Natural killer cell treated with Interleukin-12 subunit alpha and Interleukin-12 subunit beta and Interleukin-15 and Interleukin-18, amount 100 ng/mL, for 72 hours (primary cell): Measurements from ENCODE around the gene DTL. TPM values are rescaled to one million over a fixed set of nuclear protein-coding genes. Genes with fewer than 3 reads are reported as not detected.

ENCODE experiments used
- ATAC-seq, 2 donors: fragments of 150-1000 bp; cut with Tn5 transposase in 1 of 2; sonication (Bioruptor Pico), chemical (Tn5 transposase) in 1 of 2; 2 replicates each; pipeline ENCODE4 v1.10.0; 2021
- DNase-seq: peaks from one replicate; pipeline ENCODE4 v3.0.0; 2022; ENCODE audit warnings: low spot score
- H3K27ac Mint-ChIP-seq, 2 donors: 1 replicate in 1 of 2; 2 replicates in 1 of 2; pipeline ENCODE4 v1.8.0; 2022; ENCODE audit warnings: mixed read lengths in 2 of 2, mild to moderate bottlenecking in 1 of 2, moderate library complexity in 1 of 2
- H3K27me3 Mint-ChIP-seq, 2 donors: 1 replicate in 1 of 2; 2 replicates in 1 of 2; pipeline ENCODE4 v1.8.0; 2022; ENCODE audit warnings: mixed read lengths in 2 of 2
- H3K36me3 Mint-ChIP-seq: one replicate; pipeline ENCODE4 v1.8.0; 2022; ENCODE audit warnings: mixed read lengths
- H3K4me1 Mint-ChIP-seq, 2 donors: 1 replicate in 1 of 2; 2 replicates in 1 of 2; pipeline ENCODE4 v1.8.0; 2022; ENCODE audit warnings: low read depth in 2 of 2, mixed read lengths in 2 of 2, mild to moderate bottlenecking in 1 of 2
- H3K4me3 Mint-ChIP-seq: one replicate; pipeline ENCODE4 v1.8.0; 2022; ENCODE audit warnings: mixed read lengths
- H3K9me3 Mint-ChIP-seq: 2 replicates; pipeline ENCODE4 v1.8.0; 2022; ENCODE audit warnings: mixed read lengths
- total RNA-seq, 2 donors: library from RNA; stranded (reverse); gene quantifications; one replicate each; pipeline ENCODE4 v1.2.3, GENCODE V29; 2022

Gene DTL
- total RNA-seq, 2 donors from 2014 or later, result 43.2 to 90.3 TPM

DNA sequence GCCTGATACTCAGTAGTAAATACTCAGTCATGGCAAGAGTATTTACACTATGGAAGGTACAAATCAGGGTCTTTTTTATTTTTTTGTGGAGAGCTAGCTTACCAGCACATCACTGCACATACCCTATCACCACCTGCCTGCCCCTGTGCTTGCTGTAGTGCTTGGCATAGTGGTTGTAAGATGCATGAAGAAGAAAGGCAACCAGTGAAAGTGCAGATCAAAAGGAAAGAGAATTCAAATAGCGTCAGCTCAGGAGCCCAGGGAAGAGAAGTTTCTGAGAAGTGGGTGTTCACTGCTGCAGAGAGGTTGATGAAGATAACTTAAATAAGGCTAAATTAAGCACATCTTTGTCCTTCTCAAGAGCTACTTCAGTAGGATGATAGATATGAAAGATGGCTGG, 76.0 kb downstream of the DTL start:
- Mint-ChIP-seq H3K27me3 (no peaks in the 10 kb centered on the region), H3K27ac (no peak overlapping the region), H3K4me3 (no peak overlapping the region), H3K4me1 (no peaks in the 10 kb centered on the region), H3K36me3 (no peaks in the 10 kb centered on the region), H3K9me3 (no peaks in the 10 kb centered on the region)
- DNase-seq, result no peak
- ATAC-seq, result no peak

DNA sequence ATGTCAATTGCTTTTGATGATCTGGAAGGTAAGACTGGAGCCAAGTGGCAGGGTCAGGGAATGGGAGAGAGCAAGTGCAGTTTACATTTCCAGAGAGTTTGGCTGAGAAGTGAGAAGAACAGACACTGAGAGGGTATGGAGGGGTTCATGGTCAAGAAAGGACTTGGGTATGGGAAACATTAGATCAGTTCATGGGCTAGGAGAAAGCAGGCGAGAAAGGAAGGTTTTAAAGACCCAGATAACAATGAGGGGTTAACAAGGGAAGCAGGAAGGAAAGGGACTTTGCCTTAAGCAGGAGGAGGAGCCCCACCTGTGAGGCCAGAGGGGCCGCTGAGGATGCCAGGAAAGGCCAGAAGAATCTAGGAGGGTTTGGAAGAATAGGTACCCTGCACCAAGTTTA, 78.2 kb downstream of the DTL start:
- H3K27me3 Mint-ChIP-seq, result no peaks in the 10 kb centered on the region
- no peak for DNase-seq
- no peaks in the 10 kb centered on the region for H3K36me3 Mint-ChIP-seq
- peaks cover 4 to 5% of the 10 kb centered on the region in 2 donors for H3K4me1 Mint-ChIP-seq
- ATAC-seq, result no peak
- H3K4me3 Mint-ChIP-seq, result no peak overlapping the region
- no peak overlapping the region for H3K27ac Mint-ChIP-seq
- H3K9me3 Mint-ChIP-seq, result no peaks in the 10 kb centered on the region

DNA sequence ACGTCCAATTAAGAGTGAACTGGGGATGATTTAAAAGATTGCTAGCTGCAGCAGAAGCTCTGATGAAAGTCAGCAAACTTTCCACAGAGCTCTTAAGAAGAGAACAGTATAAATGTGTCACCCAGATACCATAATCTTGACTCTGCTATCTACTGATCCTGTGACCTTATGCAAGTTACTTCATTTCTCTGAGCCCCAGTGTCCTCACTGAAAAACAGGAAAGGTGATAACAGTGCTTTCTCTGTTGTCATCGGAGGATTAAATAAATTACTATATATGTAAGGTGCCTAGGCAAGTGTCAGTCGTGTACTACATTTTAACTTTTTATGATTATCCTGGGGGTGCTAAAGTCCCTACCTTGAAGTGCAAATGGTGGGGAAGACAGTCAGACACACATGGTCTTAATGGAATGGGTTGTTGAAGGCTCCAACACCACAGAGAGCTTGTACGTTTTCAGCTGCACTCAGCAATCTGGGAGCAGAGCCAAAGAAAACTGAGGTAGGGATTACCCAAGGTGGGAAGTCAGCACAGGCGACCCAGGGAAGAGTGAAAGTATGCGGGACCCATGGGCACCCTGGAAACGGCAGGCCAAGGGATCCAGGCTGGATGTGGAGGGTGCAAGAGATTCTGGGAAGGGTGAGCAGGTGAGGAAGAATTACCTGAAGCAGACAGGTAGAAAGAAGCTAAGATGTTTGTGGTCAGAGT, 82.8 kb downstream of the DTL start:
- Mint-ChIP-seq H3K4me1 (peaks cover 8 to 10% of the 10 kb centered on the region in 2 donors), H3K27me3 (no peaks in the 10 kb centered on the region), H3K36me3 (no peaks in the 10 kb centered on the region), H3K9me3 (no peaks in the 10 kb centered on the region), H3K4me3 (no peak overlapping the region), H3K27ac (peak overlapping the region in 1 of 2 donors; percentile 26)
- DNase-seq (no peak), ATAC-seq (peak in 1 of 2 donors; percentile 64)

DNA sequence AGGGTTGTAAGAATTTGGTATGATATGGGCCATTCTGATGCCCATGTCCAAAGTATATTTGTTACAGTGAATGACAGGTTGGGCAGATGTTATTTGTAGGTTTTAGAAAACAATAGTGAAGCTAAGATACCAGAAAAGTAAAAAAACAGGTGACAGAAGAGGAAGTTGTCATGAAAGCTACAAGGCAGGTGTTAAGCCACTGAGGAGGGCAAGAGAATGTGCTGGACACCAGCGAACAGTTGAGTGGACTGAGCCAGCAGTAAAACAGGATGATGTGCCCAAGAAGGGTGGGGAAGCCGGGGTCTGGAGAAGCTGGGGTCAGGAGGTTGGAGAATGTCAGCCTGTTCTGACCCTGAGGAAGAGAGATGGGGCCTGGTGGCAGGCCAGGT, 83.3 kb downstream of the DTL start:
- Mint-ChIP-seq H3K9me3 (no peaks in the 10 kb centered on the region), H3K36me3 (no peaks in the 10 kb centered on the region), H3K4me1 (peaks cover 8 to 10% of the 10 kb centered on the region in 2 donors), H3K27ac (no peak overlapping the region), H3K27me3 (no peaks in the 10 kb centered on the region), H3K4me3 (no peak overlapping the region)
- ATAC-seq (peak in 1 of 2 donors; percentile 24), DNase-seq (no peak)

DNA sequence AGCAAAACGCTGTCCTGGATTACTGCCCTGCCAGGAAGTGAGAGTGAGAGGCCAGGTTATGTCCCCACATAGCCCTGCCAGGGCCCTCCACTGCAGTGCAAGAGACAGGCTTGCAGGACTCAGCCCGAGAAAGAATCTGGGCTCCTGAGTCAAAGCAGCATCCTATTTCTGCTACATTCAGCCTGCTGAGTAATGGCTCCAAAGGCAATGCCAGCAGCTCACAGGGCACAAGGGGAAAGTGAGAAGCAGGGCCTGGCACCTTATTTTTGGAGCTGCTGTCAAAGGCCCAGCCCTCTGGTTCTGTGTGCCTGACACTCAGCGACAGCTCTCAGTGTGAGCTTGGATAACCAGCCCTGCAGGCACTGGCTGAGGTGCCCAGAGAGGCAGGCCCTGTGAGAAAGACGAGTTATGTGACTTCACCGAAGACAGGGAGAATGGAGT, 83.9 kb downstream of the DTL start:
- DNase-seq (no peak), ATAC-seq (peak in 1 of 2 donors; percentile 6)
- Mint-ChIP-seq H3K4me1 (peaks cover 8 to 10% of the 10 kb centered on the region in 2 donors), H3K36me3 (no peaks in the 10 kb centered on the region), H3K4me3 (no peak overlapping the region), H3K9me3 (no peaks in the 10 kb centered on the region), H3K27ac (no peak overlapping the region), H3K27me3 (no peaks in the 10 kb centered on the region)

DNA sequence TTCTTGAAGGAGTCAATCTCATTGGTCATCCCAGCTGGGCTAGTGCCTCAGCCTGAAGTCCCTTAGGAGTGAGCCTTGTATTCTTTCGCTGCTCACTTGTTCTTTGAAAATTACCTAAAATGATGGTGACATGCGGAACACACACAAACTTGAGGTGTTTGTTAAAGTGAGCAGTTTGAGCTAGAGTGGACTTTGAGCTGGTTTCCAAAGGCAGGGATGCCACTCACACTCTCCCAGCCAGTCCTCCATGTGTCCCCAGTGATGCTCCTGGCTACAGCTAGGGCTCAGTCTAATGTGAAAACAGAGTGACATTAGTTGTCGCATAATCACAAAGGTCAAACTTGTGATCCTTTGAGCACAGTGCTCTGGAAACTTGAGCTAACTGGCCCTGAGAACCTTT, 84.3 kb downstream of the DTL start:
- no peaks in the 10 kb centered on the region for H3K36me3 Mint-ChIP-seq
- H3K9me3 Mint-ChIP-seq, result no peaks in the 10 kb centered on the region
- H3K27ac Mint-ChIP-seq, result no peak overlapping the region
- no peaks in the 10 kb centered on the region for H3K27me3 Mint-ChIP-seq
- no peak overlapping the region for H3K4me3 Mint-ChIP-seq
- ATAC-seq (no peak), DNase-seq (no peak)
- H3K4me1 Mint-ChIP-seq, result peaks cover 9 to 14% of the 10 kb centered on the region in 2 donors

DNA sequence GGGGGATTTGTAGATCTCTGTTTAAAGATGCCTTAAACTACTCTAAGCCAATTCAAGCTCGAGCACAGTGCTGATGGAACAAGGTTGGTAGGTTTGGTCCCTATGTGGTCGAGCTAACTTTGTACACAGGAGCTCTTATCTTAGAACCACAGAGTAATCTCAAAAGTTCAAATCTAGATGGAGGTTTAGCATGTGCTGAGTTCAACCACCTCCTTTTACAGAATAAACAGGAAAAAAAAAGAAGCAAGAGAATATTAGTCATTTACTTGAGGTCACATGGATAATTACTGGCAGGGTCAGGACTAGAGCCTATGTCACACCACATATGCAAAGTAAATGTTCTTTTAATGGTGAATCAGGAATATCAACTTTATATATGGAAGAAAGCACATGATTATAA, 86.2 kb downstream of the DTL start:
- no peaks in the 10 kb centered on the region for H3K9me3 Mint-ChIP-seq
- ATAC-seq (peak in 1 of 2 donors; percentile 58), DNase-seq (no peak)
- H3K27ac Mint-ChIP-seq, result no peak overlapping the region
- H3K36me3 Mint-ChIP-seq, result no peaks in the 10 kb centered on the region
- H3K4me1 Mint-ChIP-seq, result peaks cover 15 to 21% of the 10 kb centered on the region in 2 donors
- no peaks in the 10 kb centered on the region for H3K27me3 Mint-ChIP-seq
- no peak overlapping the region for H3K4me3 Mint-ChIP-seq

DNA sequence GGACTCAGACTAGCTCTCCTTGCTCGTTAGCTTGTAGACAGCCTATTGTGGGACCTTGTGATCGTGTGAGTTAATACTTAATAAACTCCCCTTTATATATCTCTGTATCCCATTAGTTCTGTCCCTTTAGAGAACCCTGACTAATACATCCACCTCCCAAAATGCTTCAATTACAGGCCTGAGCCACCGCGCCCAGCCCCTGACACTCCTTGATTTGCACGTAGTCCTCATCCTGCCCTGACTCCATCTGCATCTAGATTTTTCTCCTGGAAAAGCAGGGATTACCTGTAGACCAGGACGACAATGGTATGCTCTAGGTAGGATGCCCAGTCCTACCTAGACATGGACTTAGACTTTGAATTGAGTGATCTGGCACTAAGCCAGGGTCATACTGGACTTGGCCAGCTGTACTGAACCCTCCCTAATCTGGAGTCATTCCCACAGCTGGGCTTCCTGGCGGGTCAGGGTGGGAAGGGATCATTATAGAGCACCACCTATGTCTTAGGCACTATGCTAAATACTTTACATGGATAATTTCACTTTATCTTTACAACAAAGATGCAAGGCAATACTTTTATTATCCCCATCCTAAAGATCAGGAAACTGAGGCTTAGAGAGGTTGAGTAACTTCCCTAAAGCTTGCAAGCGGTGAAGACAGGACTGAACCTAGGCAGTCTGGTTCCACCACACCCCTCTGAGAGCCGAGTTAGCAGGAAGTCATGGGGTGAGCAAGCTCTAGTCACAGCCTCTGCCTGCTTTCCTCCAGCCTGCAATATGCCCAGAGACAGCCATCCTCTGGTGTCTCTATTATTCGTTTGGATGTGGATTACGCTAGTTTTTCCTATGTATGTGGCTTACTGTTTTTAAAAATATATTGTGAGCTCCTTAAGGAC, 89.4 kb downstream of the DTL start:
- peaks cover 4% of the 10 kb centered on the region for H3K36me3 Mint-ChIP-seq
- H3K27ac Mint-ChIP-seq, result no peak overlapping the region
- H3K4me1 Mint-ChIP-seq, result peaks cover 7 to 11% of the 10 kb centered on the region in 2 donors
- no peak overlapping the region for H3K4me3 Mint-ChIP-seq
- no peaks in the 10 kb centered on the region for H3K9me3 Mint-ChIP-seq
- DNase-seq (no peak), ATAC-seq (peak; percentile 66 to 69)
- no peaks in the 10 kb centered on the region for H3K27me3 Mint-ChIP-seq

DNA sequence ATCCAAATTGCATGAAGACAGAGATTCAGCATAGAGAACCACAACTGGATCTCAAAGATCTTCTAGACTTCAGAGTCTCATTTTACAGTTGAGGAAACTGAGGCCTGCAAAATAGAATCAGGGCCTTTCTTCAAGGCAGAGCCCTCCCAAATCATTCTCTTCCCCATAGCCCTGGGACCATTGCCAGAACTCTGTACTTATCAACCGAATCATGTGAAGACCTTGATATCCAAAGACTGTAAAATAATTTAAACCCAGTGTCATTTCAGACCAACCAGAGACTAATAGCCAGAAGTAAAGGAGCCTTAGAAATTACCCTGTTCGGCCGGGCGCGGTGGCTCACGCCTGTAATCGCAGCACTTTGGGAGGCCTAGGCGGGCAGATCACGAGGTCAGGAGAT, 90.1 kb downstream of the DTL start:
- H3K4me3 Mint-ChIP-seq, result no peak overlapping the region
- H3K9me3 Mint-ChIP-seq, result no peaks in the 10 kb centered on the region
- peaks cover 4% of the 10 kb centered on the region for H3K36me3 Mint-ChIP-seq
- H3K27me3 Mint-ChIP-seq, result no peaks in the 10 kb centered on the region
- no peak overlapping the region for H3K27ac Mint-ChIP-seq
- DNase-seq (no peak), ATAC-seq (no peak)
- peaks cover 7 to 11% of the 10 kb centered on the region in 2 donors for H3K4me1 Mint-ChIP-seq

DNA sequence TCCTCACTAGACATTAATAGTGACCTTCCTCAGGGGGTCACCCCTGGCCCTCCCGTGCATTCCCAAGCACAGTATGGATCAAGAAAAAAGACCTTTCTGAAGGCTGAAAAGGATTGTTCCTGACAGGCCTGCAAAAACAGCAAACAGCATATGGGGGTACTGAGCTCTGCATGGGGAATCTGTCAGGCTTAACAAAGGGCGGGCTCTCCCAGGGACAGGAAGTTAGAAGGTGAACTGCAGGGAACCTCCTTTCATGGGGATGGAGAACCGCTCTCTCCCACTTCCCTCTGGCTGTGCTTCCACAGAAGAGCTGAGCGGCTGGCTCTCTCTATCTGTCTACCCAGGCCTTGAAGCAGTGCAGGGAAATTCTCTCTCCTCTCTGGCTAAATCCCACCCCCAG, 91.7 kb downstream of the DTL start:
- DNase-seq (no peak), ATAC-seq (no peak)
- Mint-ChIP-seq H3K27ac (no peak overlapping the region), H3K4me3 (no peak overlapping the region), H3K4me1 (peaks cover 16 to 19% of the 10 kb centered on the region in 2 donors), H3K27me3 (no peaks in the 10 kb centered on the region), H3K9me3 (no peaks in the 10 kb centered on the region), H3K36me3 (peaks cover 4% of the 10 kb centered on the region)

DNA sequence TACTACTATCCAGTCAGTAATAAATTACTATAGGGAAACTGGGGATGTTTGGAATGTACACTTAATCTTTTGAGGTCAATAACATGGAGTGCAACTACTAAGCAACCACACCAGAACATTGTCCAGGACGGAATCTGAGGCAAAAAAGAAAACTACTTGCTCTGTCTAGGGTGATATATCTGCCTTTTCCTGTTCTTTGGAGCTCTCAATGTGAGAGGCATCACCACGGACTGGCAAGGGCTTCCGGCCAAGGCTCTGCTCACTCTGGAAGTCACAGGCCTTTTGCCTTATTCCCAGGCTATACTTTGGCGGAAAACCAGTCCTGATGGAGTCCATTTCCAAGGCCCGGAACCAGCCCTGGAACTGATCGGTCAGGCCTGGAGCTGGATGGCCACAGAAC, 94.2 kb downstream of the DTL start:
- H3K4me3 Mint-ChIP-seq, result no peak overlapping the region
- H3K4me1 Mint-ChIP-seq, result peaks cover 16 to 18% of the 10 kb centered on the region in 2 donors
- no peak for DNase-seq
- H3K27ac Mint-ChIP-seq, result no peak overlapping the region
- ATAC-seq, result no peak
- H3K36me3 Mint-ChIP-seq, result peaks cover 8% of the 10 kb centered on the region
- H3K9me3 Mint-ChIP-seq, result no peaks in the 10 kb centered on the region
- no peaks in the 10 kb centered on the region for H3K27me3 Mint-ChIP-seq

DNA sequence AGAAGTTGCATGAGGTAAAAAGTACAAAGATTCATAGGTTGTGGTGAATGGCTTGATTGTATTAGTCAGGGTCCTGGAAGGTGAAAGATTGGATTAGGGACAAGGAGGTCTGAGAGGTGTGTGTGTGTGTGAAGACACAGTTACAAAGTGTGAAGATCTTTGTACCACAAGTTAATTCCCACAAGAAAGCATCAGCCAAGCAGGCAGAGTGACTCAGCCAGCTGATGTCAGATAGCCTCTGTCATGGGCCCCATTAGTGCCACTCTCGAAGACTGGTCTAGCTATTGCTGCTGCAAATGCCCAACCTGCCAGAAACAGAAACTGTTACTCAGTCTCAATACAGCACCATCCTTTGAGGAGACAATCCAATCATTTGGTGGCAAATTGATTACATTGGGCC, 96.5 kb downstream of the DTL start:
- Mint-ChIP-seq H3K9me3 (no peaks in the 10 kb centered on the region), H3K36me3 (peaks cover 8% of the 10 kb centered on the region), H3K4me1 (peaks cover 9 to 10% of the 10 kb centered on the region in 2 donors), H3K27me3 (no peaks in the 10 kb centered on the region), H3K4me3 (no peak overlapping the region), H3K27ac (no peak overlapping the region)
- DNase-seq (no peak), ATAC-seq (peak; percentile 90 to 91)

DNA sequence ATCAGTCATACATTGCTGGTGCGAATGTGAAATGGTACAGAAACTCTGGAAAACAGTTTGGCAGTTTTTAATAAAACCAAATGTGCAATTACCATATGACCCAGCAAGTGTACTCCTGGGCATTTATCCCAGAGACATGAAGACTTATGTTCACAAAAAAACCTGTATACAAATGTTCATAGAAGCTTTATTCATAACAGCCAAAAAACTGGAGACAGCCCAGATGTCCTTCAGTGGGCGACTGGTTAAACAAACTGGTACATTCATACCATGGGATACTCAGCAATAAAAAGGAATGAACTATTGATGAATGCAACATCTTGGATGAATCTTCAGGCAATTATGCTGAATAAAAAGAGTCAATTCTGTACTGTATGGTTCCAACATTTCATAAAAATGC, 97.8 kb downstream of the DTL start:
- peaks cover 9 to 10% of the 10 kb centered on the region in 2 donors for H3K4me1 Mint-ChIP-seq
- no peak for DNase-seq
- H3K4me3 Mint-ChIP-seq, result no peak overlapping the region
- H3K27ac Mint-ChIP-seq, result no peak overlapping the region
- ATAC-seq, result no peak
- no peaks in the 10 kb centered on the region for H3K27me3 Mint-ChIP-seq
- peaks cover 8% of the 10 kb centered on the region for H3K36me3 Mint-ChIP-seq
- no peaks in the 10 kb centered on the region for H3K9me3 Mint-ChIP-seq

DNA sequence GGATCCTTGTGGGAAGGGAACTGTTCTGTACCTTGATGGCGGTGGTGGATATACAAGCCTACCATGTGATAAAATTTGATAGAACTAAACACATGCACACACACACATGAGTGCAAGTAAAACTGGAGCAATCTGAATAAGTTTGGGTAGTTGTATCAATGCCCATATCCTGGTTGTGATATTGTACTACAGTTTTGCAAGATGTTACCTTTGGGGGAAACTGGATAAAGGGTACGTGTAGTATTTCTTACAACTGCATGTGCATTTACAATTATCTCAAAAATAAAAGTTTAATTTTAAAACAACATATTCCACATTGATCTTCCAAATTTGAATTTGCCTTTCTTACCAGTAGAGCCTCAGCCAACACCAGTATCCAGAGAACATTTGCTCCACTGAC, 99.6 kb downstream of the DTL start:
- DNase-seq (no peak), ATAC-seq (no peak)
- Mint-ChIP-seq H3K4me1 (peaks cover 9 to 10% of the 10 kb centered on the region in 2 donors), H3K27ac (no peak overlapping the region), H3K36me3 (peaks cover 4% of the 10 kb centered on the region), H3K9me3 (no peaks in the 10 kb centered on the region), H3K27me3 (no peaks in the 10 kb centered on the region), H3K4me3 (no peak overlapping the region)
